AG04449 (cell line): ENCODE data around the gene SASH1.
"Not testable (repeated sequence)": the region's sequence is repeated elsewhere in the genome, so short reads cannot be mapped to it uniquely, and the experiment has no call there.

ENCODE experiments used
- CTCF ChIA-PET: fragments of 350-600 bp; formaldehyde crosslinking; extraction: SDS; loops from one replicate; lab custom pipeline; 2021; ENCODE audit warnings: antibody characterized with exemption; lab: Yijun Ruan, JAX
- POLR2A ChIA-PET: fragments of 400-600, 350-600 bp; formaldehyde crosslinking; extraction: SDS; loops from one replicate; lab custom pipeline; 2020; ENCODE audit warnings: antibody characterized with exemption, inconsistent platforms; lab: Yijun Ruan, JAX
- DNase-seq: peaks from one replicate; pipeline ENCODE4 v3.0.0-alpha.2; 2010; ENCODE audit warnings: low read depth, low spot score
- H3K4me3 ChIP-seq: 2 replicates; pipeline ENCODE4 v1.5.1; 2011; ENCODE audit warnings: low read depth, mild to moderate bottlenecking, control low read depth, low read length
- TF ChIP-seq, protein P1 (sequence below): IDR thresholded peaks from one replicate; pipeline ENCODE4 v1.5.1; 2011; ENCODE audit warnings: mild to moderate bottlenecking, moderate library complexity, low read length, control low read depth, inconsistent platforms; ENCODE audit not compliant: insufficient read depth; ENCODE audit errors: missing control alignments

The SASH1 gene

DNA sequence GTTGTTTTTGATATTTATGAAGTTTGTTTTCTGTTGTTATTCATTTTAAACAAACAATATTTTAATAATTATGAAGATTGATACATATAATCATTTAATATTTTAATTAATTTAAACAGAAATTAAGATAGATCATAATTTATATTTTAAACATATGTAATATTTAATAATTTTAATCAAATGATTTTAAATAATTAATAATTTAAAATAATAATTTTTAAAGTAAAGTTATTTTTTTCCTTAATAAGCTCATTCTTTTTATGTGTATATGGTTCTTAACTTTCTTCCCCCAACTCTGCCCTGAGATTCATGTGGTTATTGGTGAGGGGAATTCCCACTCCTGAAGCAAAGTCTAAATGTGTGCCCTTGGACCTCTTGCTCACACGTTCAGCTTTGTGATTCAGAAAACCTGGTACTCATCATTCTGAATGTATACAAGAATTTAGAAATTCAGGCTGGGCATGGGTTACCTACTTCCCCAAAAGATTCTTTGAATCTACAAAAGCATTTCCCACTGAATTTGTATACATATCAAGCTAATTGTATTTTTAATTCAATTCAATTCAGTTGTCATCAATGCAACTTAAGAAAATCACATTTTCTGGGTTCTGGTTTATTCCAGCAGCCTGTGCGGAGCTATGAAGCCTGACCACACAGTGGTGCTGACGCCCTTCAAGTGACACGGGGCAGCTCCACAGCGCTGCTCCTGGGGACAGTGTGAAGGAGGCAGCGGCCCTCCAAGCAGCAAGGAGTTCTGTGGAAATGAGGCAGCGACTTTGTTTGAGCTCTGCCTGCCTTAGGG is 235.2 kb downstream of the SASH1 start:
- CTCF ChIA-PET: interaction anchor here (0.6 to 3.7 kb wide), 57 partner anchors 8 to 939 kb away, joined by 3 to 58 read pairs (median 4); partner anchors contain the start of gene UST
- DNase-seq: peak; percentile 24
- no peak overlapping the region for H3K4me3 ChIP-seq
- POLR2A ChIA-PET: no interaction called here
- TF ChIP-seq, protein P1, sequence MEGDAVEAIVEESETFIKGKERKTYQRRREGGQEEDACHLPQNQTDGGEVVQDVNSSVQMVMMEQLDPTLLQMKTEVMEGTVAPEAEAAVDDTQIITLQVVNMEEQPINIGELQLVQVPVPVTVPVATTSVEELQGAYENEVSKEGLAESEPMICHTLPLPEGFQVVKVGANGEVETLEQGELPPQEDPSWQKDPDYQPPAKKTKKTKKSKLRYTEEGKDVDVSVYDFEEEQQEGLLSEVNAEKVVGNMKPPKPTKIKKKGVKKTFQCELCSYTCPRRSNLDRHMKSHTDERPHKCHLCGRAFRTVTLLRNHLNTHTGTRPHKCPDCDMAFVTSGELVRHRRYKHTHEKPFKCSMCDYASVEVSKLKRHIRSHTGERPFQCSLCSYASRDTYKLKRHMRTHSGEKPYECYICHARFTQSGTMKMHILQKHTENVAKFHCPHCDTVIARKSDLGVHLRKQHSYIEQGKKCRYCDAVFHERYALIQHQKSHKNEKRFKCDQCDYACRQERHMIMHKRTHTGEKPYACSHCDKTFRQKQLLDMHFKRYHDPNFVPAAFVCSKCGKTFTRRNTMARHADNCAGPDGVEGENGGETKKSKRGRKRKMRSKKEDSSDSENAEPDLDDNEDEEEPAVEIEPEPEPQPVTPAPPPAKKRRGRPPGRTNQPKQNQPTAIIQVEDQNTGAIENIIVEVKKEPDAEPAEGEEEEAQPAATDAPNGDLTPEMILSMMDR: peak; percentile 90

DNA sequence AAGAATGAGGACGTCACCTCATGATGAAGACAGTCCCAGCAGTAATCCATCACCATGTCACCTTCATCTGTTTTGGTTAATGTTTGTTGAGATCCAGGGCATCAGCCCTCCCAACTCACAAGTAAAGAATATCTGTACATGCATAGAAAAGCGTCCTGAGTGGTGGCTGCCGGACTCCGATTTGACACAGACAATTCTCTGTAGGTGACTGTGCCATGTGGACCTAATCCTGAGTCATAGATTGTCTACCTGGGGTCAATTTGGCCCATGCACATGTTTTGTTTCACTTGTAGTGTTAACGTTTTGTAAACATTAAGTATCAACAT is 235.8 kb downstream of the SASH1 start:
- no peak for DNase-seq
- TF ChIP-seq, protein P1: no peak
- H3K4me3 ChIP-seq: no peak overlapping the region
- ChIA-PET POLR2A (no interaction called here), CTCF (interaction anchor here (0.7 to 3.7 kb wide), 43 partner anchors 9 to 938 kb away, joined by 3 to 58 read pairs (median 5); partner anchors contain the start of gene UST)

DNA sequence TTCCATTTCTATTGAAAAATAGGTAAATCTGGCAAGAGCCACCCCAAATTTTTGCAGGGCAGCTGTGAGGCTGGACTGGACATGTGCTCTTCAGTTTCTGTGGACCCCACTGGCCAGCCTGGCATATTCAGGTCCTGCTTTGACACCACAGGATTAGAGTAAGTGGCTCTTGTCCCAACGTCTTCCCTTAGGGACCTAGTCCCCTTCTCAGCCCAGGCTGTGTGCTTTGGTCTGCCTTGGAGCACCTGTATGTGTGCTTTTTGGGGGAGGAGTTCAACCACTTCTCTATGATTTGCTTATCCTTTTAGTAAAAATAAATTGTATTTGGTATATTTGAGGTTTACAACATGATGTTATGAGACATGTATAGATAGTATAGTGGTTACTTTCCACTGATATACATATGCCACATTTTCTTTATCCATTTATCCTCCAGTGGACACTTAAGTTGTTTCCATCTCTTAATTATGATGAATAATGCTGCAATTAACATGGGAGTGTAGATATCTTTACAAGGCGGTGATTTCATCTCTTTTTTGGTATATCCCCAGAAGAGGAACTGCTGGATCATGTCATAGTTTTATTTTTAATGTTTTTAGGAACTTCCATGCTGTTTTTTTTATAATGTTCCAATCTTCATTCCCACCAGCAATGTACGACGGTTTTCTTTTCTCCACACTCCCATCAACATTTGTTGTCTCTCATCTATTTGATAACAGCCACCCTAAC is 236.4 kb downstream of the SASH1 start:
- no peak overlapping the region for H3K4me3 ChIP-seq
- CTCF ChIA-PET: interaction anchor here (0.7 to 3.7 kb wide), 31 partner anchors 9 to 937 kb away, joined by 3 to 58 read pairs (median 8); no protein-coding TSS in a partner anchor
- POLR2A ChIA-PET: no interaction called here
- TF ChIP-seq, protein P1: no peak
- no peak for DNase-seq

DNA sequence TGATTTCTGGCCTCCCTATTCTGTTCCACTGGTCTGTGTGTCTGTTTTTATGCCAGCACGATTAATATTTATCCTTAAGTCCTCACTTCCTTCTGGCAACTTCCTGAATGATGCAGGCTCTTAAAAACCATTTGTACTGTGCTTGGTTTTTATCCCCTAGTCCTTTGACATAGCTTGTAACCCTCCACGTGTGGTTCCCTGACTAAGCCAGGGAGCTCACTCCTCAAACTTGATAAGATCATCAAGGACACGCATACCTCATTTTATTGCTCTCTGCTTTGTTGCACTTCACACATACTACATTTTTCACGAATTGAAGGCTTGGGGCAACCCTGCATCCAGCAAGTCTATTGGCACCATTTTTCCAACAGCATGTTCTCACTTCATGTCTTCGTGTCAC is 237.8 kb downstream of the SASH1 start:
- DNase-seq: no peak
- ChIA-PET CTCF (interaction anchor here (0.9 to 1.3 kb wide), 3 partner anchors 10 to 853 kb away, joined by 3 read pairs; no protein-coding TSS in a partner anchor), POLR2A (no interaction called here)
- H3K4me3 ChIP-seq: no peak overlapping the region
- TF ChIP-seq, protein P1: no peak

DNA sequence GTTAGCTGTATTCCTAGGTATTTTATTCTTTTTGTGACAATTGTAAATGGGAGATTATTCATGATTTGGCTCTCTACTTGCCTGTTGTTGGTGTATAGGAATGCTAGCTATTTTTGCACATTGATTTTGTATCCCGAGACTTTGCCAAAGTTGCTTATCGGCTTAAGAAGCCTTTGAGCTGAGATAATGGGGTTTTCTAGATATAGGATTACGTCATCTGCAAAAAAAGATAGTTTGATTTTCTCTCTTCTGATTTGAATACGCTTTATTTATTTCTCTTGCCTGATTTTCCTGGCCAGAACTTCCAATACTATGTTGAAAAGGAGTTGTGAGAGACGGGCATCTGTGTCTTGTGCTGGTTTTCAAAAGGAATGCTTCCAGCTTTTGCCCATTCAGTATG is 241.0 kb downstream of the SASH1 start:
- ChIA-PET POLR2A (no interaction called here), CTCF (interaction anchor here (1.1 to 1.5 kb wide), 3 partner anchors 10 to 364 kb away, joined by 3 read pairs; no protein-coding TSS in a partner anchor)
- TF ChIP-seq, protein P1: no peak
- no peak for DNase-seq
- no peak overlapping the region for H3K4me3 ChIP-seq

DNA sequence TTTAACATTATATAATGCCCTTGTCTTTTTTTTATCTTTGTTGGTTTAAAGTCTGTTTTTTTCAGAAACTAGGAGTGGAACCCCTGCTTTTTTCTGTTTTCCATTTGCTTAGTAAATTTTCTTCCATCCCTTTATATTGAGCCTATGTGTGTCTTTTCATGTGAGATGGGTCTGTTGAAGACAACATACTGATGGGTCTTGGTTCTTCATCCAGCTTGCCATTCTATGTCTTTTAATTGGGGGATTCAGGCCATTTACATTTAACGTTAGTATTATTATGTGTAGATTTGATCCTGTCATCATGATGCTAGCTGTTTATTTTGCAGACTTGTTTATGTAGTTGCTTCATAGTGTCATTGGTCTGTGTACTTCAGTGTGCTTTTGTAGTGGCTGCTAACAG is 243.0 kb downstream of the SASH1 start:
- POLR2A ChIA-PET, DNase-seq, CTCF ChIA-PET, H3K4me3 ChIP-seq: not testable (repeated sequence)
